ENCODE measurements around the gene FOXD1. TPM values are rescaled to one million over a fixed set of nuclear protein-coding genes. Genes with fewer than 3 reads are reported as not detected.

Gene FOXD1
- total RNA-seq, 1 experiment from 2014 or later = 7.8 TPM

DNA sequence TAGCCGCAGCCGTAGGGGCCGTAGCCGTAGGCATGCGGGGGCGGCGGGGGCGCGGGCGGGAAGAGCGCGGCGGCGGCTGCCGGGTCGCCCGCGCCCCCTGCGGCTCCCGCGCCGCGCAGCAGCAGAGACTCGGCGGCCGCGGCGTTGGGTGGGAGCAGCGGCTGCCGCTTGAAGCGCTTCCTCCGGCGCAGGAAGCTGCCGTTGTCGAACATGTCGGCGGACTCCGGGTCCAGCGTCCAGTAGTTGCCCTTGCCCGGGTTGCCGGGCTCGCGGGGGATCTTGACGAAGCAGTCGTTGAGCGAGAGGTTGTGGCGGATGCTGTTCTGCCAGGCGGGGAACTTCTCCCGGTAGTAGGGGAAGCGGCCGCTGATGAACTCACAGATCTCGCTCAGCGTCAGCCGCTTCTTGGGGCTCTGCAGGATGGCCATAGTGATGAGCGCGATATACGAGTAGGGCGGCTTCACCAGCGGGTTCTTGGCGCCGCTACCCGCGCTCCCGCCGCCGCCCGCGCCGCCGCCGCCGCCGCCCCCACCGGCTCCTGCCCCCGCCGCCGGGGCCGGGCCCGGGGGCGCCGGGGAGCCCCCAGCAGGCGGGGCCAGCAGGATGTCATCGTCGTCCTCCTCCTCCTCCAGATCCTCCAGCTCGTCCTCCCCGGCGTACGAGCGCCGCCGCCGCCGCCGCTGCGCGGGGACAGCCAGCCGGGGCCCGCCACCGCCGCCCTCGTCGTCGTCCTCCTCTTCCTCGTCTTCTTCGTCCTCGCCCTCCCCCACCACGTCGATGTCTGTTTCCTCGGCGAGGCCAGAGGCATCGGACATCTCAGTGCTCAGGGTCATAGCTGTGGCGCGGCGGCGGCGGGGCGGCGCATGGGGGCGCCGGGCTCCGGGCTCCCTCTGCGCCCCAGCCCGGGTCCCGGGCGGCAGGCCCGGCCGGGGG is 781 bp downstream of the FOXD1 start:
- TF ChIP-seq, protein P1, sequence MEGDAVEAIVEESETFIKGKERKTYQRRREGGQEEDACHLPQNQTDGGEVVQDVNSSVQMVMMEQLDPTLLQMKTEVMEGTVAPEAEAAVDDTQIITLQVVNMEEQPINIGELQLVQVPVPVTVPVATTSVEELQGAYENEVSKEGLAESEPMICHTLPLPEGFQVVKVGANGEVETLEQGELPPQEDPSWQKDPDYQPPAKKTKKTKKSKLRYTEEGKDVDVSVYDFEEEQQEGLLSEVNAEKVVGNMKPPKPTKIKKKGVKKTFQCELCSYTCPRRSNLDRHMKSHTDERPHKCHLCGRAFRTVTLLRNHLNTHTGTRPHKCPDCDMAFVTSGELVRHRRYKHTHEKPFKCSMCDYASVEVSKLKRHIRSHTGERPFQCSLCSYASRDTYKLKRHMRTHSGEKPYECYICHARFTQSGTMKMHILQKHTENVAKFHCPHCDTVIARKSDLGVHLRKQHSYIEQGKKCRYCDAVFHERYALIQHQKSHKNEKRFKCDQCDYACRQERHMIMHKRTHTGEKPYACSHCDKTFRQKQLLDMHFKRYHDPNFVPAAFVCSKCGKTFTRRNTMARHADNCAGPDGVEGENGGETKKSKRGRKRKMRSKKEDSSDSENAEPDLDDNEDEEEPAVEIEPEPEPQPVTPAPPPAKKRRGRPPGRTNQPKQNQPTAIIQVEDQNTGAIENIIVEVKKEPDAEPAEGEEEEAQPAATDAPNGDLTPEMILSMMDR (IDR thresholded peaks at IDR 0.05; ENCODE audit: unreplicated experiment) = no peak
- peak overlapping the region; percentile 49 for H3K27ac Mint-ChIP-seq (ENCODE audit: unreplicated experiment)
- intact Hi-C loops (cut with micrococcal nuclease; ENCODE audit: unreplicated experiment) = loop anchor here (5.0 kb wide), 1 partner anchor 75 kb away; no protein-coding TSS in a partner anchor
- peaks cover 36% of the 10 kb centered on the region for H3K36me3 Mint-ChIP-seq (ENCODE audit: insufficient read depth, unreplicated experiment)
- CTCF ChIA-PET = interaction anchor here (0.6 to 1.6 kb wide), 4 partner anchors 72 to 246 kb away, joined by 3 to 15 read pairs (median 4); no protein-coding TSS in a partner anchor
- BruUV-seq (replicated peaks) = no TSS peak
- peaks cover 10% of the 10 kb centered on the region for H3K4me1 Mint-ChIP-seq (ENCODE audit: low read depth, unreplicated experiment)
- H3K27me3 Mint-ChIP-seq (ENCODE audit: unreplicated experiment) = peaks cover 32% of the 10 kb centered on the region
- DNase-seq = peak; percentile 60
- no peaks in the 10 kb centered on the region for H3K9me3 Mint-ChIP-seq (ENCODE audit: low read depth, unreplicated experiment)
- peak overlapping the region; percentile 83 for H3K4me3 Mint-ChIP-seq (ENCODE audit: low read depth, unreplicated experiment)

DNA sequence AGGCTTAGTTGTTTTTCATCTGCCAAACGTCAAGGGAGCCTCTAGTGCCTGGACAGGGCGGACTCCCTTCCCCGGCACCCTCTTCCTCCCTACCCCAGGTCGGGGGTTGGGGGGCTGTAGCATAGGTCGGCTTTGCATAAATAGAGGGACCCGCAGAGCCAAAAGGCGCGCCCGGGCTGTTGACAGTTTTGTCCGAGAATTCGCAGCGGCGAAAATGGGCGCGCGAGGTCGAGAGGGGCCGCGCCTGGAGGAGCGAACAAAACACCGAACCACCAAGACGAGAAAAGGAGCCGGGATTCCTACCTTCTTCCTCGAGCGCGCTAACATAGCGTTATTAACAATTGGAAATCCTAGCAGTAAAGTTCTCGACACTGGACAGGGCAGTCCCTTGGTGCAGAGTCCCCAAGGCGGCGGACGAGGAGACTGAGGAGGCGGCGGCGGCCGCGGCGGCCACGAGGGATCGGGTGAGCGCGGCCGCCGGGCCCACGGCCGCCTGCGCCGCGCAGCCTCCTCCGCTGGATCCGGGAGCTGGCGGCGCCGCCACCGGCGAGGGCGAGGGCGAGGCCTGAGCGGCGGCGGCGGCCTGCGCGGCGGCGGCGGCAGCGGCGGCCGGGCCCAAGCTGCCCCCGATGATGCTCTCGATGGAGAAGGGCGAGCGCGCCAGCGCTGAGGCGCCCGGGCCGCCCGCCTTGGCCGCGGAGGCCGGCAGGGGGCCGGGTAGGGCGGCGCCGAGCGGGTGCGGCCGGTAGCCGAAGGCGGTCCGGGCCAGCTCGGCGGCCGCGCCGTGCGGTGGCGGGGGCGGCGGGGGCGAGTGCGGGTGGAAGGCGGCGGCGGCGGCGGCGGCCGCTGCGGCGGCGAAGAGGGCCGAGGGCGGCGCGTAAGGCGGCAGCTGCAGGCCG is 1.7 kb downstream of the FOXD1 start:
- CTCF ChIA-PET = no interaction called here
- H3K4me1 Mint-ChIP-seq (ENCODE audit: low read depth, unreplicated experiment) = peaks cover 10% of the 10 kb centered on the region
- TF ChIP-seq, protein P1 (IDR thresholded peaks at IDR 0.05; ENCODE audit: unreplicated experiment) = no peak
- H3K27me3 Mint-ChIP-seq (ENCODE audit: unreplicated experiment) = peaks cover 32% of the 10 kb centered on the region
- TSS peak; percentile 92 for BruUV-seq (replicated peaks)
- no peaks in the 10 kb centered on the region for H3K9me3 Mint-ChIP-seq (ENCODE audit: low read depth, unreplicated experiment)
- intact Hi-C loops (cut with micrococcal nuclease; ENCODE audit: unreplicated experiment) = loop anchor here (5.0 kb wide), 1 partner anchor 75 kb away; no protein-coding TSS in a partner anchor
- H3K36me3 Mint-ChIP-seq (ENCODE audit: insufficient read depth, unreplicated experiment) = peaks cover 36% of the 10 kb centered on the region
- peak; percentile 64 for DNase-seq
- no peak overlapping the region for H3K27ac Mint-ChIP-seq (ENCODE audit: unreplicated experiment)
- H3K4me3 Mint-ChIP-seq (ENCODE audit: low read depth, unreplicated experiment) = peak overlapping the region; percentile 83

DNA sequence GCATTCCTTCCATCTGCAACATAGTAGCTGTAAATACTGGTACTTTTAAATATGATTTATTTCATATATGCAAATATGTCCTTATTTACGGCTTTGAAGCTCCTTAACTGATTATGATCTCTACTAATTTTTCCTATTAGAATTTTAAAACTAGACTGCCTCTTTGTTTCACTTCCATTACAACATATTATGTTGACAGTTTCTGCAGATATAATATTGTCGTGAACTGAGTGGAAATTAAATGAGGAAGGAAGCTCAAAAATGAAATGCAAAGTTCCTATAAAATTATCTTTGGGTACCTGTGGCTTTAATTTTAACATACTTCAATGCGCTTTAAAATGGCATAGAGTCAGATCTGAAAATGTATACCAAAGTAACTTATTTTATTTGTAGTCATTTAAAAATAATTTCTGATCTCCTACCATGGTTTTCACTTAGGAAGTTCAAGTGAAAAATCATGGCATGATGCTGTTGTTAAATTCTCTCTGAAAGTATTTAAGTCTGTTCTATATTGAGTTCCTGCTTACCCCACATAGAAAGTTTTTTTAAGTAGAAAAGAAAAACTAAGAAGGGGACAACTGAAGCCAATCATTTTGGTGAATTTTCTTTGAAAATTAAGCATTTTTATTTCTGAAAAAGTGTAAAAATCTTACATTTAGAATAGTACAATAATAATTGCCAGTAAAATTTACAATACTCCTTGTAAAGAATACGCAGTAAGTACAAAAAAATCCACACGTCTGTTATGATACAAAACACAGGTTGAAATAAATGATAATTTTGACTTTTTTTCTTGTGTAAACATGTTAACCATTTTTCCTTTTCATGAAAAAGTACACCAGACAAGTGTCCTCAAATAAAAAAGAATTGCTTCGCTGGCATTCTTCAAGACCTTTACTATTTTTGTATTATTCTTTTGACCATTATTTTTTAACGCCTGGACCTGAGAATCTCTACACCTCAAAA is 2.6 kb downstream of the FOXD1 start:
- Mint-ChIP-seq H3K4me3 (ENCODE audit: low read depth, unreplicated experiment) (peak overlapping the region; percentile 83), H3K4me1 (ENCODE audit: low read depth, unreplicated experiment) (peaks cover 10% of the 10 kb centered on the region), H3K27ac (ENCODE audit: unreplicated experiment) (no peak overlapping the region), H3K9me3 (ENCODE audit: low read depth, unreplicated experiment) (no peaks in the 10 kb centered on the region), H3K27me3 (ENCODE audit: unreplicated experiment) (peaks cover 32% of the 10 kb centered on the region), H3K36me3 (ENCODE audit: insufficient read depth, unreplicated experiment) (peaks cover 31% of the 10 kb centered on the region)
- no TSS peak for BruUV-seq (replicated peaks)
- no peak for DNase-seq
- TF ChIP-seq, protein P1 (IDR thresholded peaks at IDR 0.05; ENCODE audit: unreplicated experiment) = no peak
- intact Hi-C loops (cut with micrococcal nuclease; ENCODE audit: unreplicated experiment) = loop anchor here (5.0 kb wide), 1 partner anchor 74 kb away; no protein-coding TSS in a partner anchor
- CTCF ChIA-PET = no interaction called here

Data from Calu3 (cell line).